GM18861 (cell line): ENCODE data around the gene PRKCSH.
"Not testable (repeated sequence)": the region's sequence is repeated elsewhere in the genome, so short reads cannot be mapped to it uniquely, and the experiment has no call there.

Source experiments
- ATAC-seq: cut with Tn5 transposase; IDR thresholded peaks from one replicate; pipeline ENCODE4 v1.9.1; 2021; ENCODE audit not compliant: unreplicated experiment

The PRKCSH gene

GRCh38 chr19:11468266-11468845, 32.9 kb downstream of the PRKCSH start:
- ATAC-seq: not testable (repeated sequence)

- ATAC-seq: no peak
Measured at GRCh38 chr19:11473725-11474124, 38.3 kb downstream of the PRKCSH start.

- ATAC-seq: not testable (repeated sequence)
Measured at GRCh38 chr19:11475343-11475742, 39.9 kb downstream of the PRKCSH start.

- no peak for ATAC-seq
Measured at GRCh38 chr19:11475861-11476260, 40.4 kb downstream of the PRKCSH start.

- ATAC-seq: no peak
Measured at GRCh38 chr19:11478167-11479089, 43.0 kb downstream of the PRKCSH start.

GRCh38 chr19:11479090-11479897, 43.9 kb downstream of the PRKCSH start:
- no peak for ATAC-seq

GRCh38 chr19:11479898-11480714, 44.7 kb downstream of the PRKCSH start:
- no peak for ATAC-seq

GRCh38 chr19:11480715-11481533, 45.5 kb downstream of the PRKCSH start, which contains the start of gene ELAVL3:
Gene ELAVL3 (minus strand): TSS chr19:11481046. CDS start chr19:11480608, 438 bp downstream.
- no peak for ATAC-seq

GRCh38 chr19:11481534-11482383, 46.3 kb downstream of the PRKCSH start:
- peak; percentile 63 for ATAC-seq

GRCh38 chr19:11482384-11483050, 47.1 kb downstream of the PRKCSH start:
- ATAC-seq: peak; percentile 51

- no peak for ATAC-seq
Measured at GRCh38 chr19:11483366-11484111, 48.1 kb downstream of the PRKCSH start.

GRCh38 chr19:11485245-11485837, 49.9 kb downstream of the PRKCSH start:
- no peak for ATAC-seq

GRCh38 chr19:11486661-11487503, 51.4 kb downstream of the PRKCSH start:
- ATAC-seq: no peak

GRCh38 chr19:11489378-11489777, 53.9 kb downstream of the PRKCSH start:
- ATAC-seq: no peak

GRCh38 chr19:11494634-11495285, 59.3 kb downstream of the PRKCSH start:
- no peak for ATAC-seq

- no peak for ATAC-seq
Measured at GRCh38 chr19:11495481-11495880, 60.0 kb downstream of the PRKCSH start.
